ENCODE results near the gene PMPCA.
A peak's percentile ranks its signal among the peaks of the same experiment; 100 is the strongest.
"Not testable (repeated sequence)": the region's sequence is repeated elsewhere in the genome, so short reads cannot be mapped to it uniquely, and the experiment has no call there.

PMPCA gene

GRCh38 chr9:136395020-136395340 is 15.5 kb upstream of the PMPCA start:
- DNase-seq: no peak

- DNase-seq: no peak
Measured at GRCh38 chr9:136395345-136396218, 14.9 kb upstream of the PMPCA start.

- DNase-seq: no peak
Measured at GRCh38 chr9:136396219-136396515, 14.3 kb upstream of the PMPCA start.

GRCh38 chr9:136397643-136398042 is 12.8 kb upstream of the PMPCA start:
- DNase-seq: no peak

GRCh38 chr9:136398286-136398685 is 12.2 kb upstream of the PMPCA start:
- DNase-seq: no peak

GRCh38 chr9:136399176-136400037 is 11.1 kb upstream of the PMPCA start:
- peak; percentile 82 for DNase-seq

- DNase-seq: peak; percentile 95
Measured at GRCh38 chr9:136400038-136400834, 10.2 kb upstream of the PMPCA start, which contains the start of gene SNAPC4. TSS of gene SNAPC4 (minus strand) at chr9:136400170. CDS start at chr9:136398428, 1,742 bp downstream.

GRCh38 chr9:136401173-136401922 is 9.1 kb upstream of the PMPCA start:
- no peak for DNase-seq

GRCh38 chr9:136402067-136402466 is 8.4 kb upstream of the PMPCA start:
- DNase-seq: no peak

- DNase-seq: peak; percentile 92
Measured at GRCh38 chr9:136403538-136403914, 6.9 kb upstream of the PMPCA start.

GRCh38 chr9:136403915-136404800 is 6.3 kb upstream of the PMPCA start:
- peak; percentile 83 for DNase-seq

- DNase-seq: peak; percentile 71
Measured at GRCh38 chr9:136404801-136405136, 5.7 kb upstream of the PMPCA start.

GRCh38 chr9:136405481-136405880 is 5.0 kb upstream of the PMPCA start:
- no peak for DNase-seq

GRCh38 chr9:136405904-136406303 is 4.6 kb upstream of the PMPCA start:
- not testable (repeated sequence) for DNase-seq

- not testable (repeated sequence) for DNase-seq
Measured at GRCh38 chr9:136407061-136407460, 3.4 kb upstream of the PMPCA start.

GRCh38 chr9:136407911-136408310 is 2.5 kb upstream of the PMPCA start:
- DNase-seq: no peak

GRCh38 chr9:136409557-136410455 is 652 bp upstream of the PMPCA start:
- DNase-seq: peak; percentile 78

- DNase-seq: no peak
Measured at GRCh38 chr9:136411378-136411777, 920 bp downstream of the PMPCA start.

GRCh38 chr9:136412962-136413361 is 2.5 kb downstream of the PMPCA start:
- no peak for DNase-seq

- no peak for DNase-seq
Measured at GRCh38 chr9:136416427-136416826, 6.0 kb downstream of the PMPCA start.

GRCh38 chr9:136416914-136417313 is 6.5 kb downstream of the PMPCA start:
- no peak for DNase-seq
